ENCODE measurements around the gene RAMP3.

DNA sequence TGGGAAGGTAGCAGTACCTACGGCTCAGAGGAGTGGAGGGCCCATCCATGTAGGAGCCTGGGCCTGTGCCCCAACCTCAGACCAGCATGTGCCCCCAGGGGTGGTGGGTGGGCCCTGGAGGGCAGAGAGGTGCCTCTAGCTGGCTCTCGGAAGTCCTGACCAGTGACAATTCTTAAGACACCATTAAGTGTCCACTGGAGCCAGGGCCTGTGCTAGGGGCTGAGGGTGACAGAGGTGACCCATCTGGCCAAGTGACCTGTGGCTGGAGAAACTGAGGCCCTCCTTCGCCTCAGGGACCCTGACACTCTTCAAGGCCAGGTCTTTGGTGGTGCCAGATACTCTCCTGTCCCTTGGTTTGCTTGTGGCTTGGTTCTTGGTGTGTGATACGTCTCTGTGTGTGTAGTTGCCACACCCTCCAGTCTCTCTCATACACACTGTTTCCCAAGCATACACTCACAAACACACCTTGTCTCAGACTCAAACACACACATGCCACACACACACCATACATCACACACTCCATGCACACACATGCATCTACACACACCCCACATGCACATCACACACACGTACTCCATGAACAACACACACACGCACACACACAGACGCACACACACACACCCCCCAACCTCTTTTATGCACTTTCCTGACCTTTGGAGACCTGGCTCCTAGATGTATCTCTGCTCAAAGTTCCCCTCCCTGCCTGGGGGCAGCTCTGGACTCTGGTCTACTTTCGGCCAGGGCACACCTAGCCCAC lies 897 bp upstream of the RAMP3 start:
- TF ChIP-seq, protein P1, sequence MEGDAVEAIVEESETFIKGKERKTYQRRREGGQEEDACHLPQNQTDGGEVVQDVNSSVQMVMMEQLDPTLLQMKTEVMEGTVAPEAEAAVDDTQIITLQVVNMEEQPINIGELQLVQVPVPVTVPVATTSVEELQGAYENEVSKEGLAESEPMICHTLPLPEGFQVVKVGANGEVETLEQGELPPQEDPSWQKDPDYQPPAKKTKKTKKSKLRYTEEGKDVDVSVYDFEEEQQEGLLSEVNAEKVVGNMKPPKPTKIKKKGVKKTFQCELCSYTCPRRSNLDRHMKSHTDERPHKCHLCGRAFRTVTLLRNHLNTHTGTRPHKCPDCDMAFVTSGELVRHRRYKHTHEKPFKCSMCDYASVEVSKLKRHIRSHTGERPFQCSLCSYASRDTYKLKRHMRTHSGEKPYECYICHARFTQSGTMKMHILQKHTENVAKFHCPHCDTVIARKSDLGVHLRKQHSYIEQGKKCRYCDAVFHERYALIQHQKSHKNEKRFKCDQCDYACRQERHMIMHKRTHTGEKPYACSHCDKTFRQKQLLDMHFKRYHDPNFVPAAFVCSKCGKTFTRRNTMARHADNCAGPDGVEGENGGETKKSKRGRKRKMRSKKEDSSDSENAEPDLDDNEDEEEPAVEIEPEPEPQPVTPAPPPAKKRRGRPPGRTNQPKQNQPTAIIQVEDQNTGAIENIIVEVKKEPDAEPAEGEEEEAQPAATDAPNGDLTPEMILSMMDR (conservative IDR thresholded peaks at IDR 0.05; ENCODE audit: low read depth, low read length) = no peak
- TF ChIP-seq EZH2phosphoT487 (IDR thresholded peaks at IDR 0.05; ENCODE audit: borderline replicate concordance, low read length) = no peak
